ENCODE results near the gene FAM162A.

DNA sequence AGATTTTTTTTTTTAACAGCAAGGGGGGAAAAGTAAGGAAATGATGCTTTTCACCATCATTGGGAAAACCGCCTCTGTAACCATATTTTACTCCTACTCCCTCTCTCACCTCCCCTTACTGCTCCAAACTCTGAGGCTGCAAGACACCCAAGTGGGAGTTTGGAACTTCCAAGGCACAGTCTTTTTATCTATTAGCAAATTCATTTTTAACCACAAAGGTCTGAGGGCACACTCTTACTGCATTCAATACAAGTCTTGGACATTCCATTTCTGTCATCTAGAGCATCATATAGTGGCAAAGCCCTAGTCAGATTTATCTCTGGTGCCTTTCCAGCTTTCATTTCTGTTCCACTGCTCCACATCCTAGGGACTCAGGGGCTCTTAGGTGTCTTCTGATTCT is 13.2 kb downstream of the FAM162A start:
- TF ChIP-seq, protein P1, sequence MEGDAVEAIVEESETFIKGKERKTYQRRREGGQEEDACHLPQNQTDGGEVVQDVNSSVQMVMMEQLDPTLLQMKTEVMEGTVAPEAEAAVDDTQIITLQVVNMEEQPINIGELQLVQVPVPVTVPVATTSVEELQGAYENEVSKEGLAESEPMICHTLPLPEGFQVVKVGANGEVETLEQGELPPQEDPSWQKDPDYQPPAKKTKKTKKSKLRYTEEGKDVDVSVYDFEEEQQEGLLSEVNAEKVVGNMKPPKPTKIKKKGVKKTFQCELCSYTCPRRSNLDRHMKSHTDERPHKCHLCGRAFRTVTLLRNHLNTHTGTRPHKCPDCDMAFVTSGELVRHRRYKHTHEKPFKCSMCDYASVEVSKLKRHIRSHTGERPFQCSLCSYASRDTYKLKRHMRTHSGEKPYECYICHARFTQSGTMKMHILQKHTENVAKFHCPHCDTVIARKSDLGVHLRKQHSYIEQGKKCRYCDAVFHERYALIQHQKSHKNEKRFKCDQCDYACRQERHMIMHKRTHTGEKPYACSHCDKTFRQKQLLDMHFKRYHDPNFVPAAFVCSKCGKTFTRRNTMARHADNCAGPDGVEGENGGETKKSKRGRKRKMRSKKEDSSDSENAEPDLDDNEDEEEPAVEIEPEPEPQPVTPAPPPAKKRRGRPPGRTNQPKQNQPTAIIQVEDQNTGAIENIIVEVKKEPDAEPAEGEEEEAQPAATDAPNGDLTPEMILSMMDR (IDR thresholded peaks at IDR 0.05) = no peak
- no peak for TF ChIP-seq POLR2A (IDR thresholded peaks at IDR 0.05)
